22Rv1 (cell line): ENCODE results near the gene ARL11.

ENCODE experiments used
- ZFX ChIP-seq: fragments of 450-650 bp; IDR thresholded peaks from 2 replicates; pipeline ENCODE4 v1.6.1; 2017; ENCODE audit warnings: antibody characterized with exemption, borderline replicate concordance
- TF ChIP-seq, protein P1 (sequence below): fragments of 450-650 bp; IDR thresholded peaks from 2 replicates; pipeline ENCODE4 v1.5.1; 2017; ENCODE audit warnings: mild to moderate bottlenecking

DNA sequence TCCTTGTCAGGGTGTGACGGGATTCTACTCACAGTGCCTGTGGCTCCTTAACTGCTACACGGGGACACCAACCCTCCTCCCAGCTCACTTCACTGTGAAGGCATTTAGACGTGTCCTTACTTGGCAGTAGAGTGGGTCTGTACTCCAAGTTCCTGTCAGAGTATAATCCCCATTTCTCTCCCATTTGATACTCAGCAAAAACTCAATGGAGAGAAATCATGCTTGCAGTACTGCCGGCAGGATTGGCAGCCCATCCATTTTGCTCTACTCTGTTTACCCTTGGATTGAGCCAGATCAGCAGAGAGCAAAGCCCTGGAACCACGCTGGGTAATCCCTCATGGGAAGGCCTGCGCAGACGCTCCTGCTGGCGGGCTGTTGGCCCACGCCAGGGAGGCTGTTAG, 28.9 kb downstream of the ARL11 start:
- TF ChIP-seq, protein P1, sequence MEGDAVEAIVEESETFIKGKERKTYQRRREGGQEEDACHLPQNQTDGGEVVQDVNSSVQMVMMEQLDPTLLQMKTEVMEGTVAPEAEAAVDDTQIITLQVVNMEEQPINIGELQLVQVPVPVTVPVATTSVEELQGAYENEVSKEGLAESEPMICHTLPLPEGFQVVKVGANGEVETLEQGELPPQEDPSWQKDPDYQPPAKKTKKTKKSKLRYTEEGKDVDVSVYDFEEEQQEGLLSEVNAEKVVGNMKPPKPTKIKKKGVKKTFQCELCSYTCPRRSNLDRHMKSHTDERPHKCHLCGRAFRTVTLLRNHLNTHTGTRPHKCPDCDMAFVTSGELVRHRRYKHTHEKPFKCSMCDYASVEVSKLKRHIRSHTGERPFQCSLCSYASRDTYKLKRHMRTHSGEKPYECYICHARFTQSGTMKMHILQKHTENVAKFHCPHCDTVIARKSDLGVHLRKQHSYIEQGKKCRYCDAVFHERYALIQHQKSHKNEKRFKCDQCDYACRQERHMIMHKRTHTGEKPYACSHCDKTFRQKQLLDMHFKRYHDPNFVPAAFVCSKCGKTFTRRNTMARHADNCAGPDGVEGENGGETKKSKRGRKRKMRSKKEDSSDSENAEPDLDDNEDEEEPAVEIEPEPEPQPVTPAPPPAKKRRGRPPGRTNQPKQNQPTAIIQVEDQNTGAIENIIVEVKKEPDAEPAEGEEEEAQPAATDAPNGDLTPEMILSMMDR, result no peak
- no peak for TF ChIP-seq ZFX
